ENCODE measurements around the gene ACADM.
"Not testable (repeated sequence)": the region's sequence is repeated elsewhere in the genome, so short reads cannot be mapped to it uniquely, and the experiment has no call there.

GRCh38 chr1:75722246-75722645 is 2.3 kb upstream of the ACADM start:
- TF ChIP-seq, protein P1, sequence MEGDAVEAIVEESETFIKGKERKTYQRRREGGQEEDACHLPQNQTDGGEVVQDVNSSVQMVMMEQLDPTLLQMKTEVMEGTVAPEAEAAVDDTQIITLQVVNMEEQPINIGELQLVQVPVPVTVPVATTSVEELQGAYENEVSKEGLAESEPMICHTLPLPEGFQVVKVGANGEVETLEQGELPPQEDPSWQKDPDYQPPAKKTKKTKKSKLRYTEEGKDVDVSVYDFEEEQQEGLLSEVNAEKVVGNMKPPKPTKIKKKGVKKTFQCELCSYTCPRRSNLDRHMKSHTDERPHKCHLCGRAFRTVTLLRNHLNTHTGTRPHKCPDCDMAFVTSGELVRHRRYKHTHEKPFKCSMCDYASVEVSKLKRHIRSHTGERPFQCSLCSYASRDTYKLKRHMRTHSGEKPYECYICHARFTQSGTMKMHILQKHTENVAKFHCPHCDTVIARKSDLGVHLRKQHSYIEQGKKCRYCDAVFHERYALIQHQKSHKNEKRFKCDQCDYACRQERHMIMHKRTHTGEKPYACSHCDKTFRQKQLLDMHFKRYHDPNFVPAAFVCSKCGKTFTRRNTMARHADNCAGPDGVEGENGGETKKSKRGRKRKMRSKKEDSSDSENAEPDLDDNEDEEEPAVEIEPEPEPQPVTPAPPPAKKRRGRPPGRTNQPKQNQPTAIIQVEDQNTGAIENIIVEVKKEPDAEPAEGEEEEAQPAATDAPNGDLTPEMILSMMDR (conservative IDR thresholded peaks at IDR 0.05; ENCODE audit: low read depth, low read length) = not testable (repeated sequence)
- TF ChIP-seq EZH2 (IDR thresholded peaks at IDR 0.05; ENCODE audit: borderline replicate concordance, low read depth, low read length, poor library complexity, severe bottlenecking) = not testable (repeated sequence)
